Measurements from ENCODE around the gene MBD4.

DNA sequence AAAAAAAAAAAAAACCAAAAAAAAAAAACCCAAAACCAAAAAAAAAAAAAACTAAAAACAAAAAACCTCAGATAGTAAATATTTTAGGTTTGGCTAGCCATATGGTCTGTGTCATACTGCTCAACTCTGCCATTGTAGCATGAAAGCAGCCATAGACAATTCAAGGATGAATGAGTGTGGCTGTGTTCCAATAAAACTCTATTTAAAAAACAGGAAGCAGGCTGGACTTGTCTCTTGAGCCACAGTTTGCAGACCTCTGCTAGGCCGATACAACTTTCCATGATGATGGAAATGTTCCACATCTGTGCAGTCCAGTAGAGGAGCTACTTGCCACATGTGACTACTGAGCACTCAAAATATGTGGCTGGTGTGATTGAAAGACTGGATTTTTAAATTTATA, 22.4 kb downstream of the MBD4 start:
- TF ChIP-seq, protein P1, sequence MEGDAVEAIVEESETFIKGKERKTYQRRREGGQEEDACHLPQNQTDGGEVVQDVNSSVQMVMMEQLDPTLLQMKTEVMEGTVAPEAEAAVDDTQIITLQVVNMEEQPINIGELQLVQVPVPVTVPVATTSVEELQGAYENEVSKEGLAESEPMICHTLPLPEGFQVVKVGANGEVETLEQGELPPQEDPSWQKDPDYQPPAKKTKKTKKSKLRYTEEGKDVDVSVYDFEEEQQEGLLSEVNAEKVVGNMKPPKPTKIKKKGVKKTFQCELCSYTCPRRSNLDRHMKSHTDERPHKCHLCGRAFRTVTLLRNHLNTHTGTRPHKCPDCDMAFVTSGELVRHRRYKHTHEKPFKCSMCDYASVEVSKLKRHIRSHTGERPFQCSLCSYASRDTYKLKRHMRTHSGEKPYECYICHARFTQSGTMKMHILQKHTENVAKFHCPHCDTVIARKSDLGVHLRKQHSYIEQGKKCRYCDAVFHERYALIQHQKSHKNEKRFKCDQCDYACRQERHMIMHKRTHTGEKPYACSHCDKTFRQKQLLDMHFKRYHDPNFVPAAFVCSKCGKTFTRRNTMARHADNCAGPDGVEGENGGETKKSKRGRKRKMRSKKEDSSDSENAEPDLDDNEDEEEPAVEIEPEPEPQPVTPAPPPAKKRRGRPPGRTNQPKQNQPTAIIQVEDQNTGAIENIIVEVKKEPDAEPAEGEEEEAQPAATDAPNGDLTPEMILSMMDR (IDR thresholded peaks at IDR 0.05) = no peak
- TF ChIP-seq ZFX (IDR thresholded peaks at IDR 0.05; ENCODE audit: borderline replicate concordance) = no peak
